ENCODE data around the gene DCUN1D2.
"Not testable (repeated sequence)": the region's sequence is repeated elsewhere in the genome, so short reads cannot be mapped to it uniquely, and the experiment has no call there.

DCUN1D2 gene

GRCh38 chr13:113445791-113446487 lies 44.6 kb downstream of the DCUN1D2 start:
- DNase-seq (ENCODE audit: low read depth): no peak

DNA sequence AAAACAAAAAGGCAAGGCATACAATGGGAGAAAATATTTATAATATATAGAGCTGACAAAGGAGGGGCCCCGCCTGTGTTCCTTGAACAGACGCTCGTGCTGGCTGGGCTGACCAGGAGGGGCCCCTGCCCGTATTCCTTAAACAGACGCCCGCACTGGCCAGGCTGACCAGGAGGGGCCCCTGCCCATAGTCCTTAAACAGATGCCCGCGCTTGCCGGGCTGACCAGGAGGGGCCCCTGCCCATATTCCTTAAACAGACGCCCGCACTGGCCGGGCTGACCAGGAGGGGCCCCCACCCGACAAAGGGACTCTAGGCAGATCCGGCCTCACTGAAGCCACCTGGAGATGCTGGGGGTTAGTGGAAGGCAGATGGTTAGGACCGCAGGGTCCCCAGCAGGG lies 46.5 kb downstream of the DCUN1D2 start:
- DNase-seq (ENCODE audit: low read depth): no peak

DNA sequence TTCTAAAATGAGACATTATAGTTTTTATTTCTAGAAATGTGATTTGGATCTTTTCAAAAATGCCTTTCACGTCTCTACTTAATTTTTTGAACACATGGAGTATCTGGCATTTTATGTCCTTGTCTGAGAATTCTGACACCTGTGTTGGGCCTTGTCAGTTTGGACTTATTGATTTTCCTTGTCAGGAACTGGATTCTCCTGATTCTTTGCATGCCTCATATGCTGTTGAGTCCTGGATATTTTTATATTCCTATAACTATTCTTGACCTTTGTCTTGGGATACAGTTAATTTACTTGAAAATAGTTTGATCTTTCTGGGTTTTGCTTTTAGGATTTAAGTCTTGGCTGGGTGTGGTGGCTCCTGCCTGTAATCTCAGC lies 47.5 kb downstream of the DCUN1D2 start:
- DNase-seq (ENCODE audit: low read depth): no peak

DNA sequence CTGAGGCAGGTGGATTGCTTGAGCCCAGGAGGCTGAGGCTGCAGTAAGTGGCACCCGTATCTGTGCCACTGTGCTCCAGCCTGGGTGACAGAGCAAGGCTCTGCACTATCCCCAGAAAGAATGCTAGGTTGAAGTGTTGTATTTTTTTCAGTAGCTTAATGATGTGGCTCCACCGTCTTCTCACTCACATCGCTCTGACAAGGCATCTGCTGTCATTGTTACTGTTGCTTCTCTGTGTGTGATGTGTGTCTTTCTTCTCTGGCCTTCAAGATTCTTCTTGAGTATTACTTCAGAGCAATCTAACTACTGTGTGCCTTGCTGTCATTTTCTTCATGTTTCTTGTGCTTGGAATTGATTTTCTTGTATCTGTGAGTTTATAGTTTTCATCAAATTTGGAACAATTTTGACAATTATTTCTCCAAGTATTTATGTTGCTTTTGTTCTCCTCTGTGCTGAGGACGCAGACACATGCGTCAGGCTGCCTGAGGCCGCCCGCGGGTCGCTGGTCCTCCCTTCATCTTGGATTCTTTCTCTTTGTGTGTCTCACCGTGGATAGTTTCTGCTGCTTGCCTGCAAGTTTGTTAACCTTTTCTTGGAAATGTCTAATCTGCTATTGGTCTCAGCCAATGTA lies 48.0 kb downstream of the DCUN1D2 start:
- DNase-seq (ENCODE audit: low read depth): no peak

- no peak for DNase-seq (ENCODE audit: low read depth)
Observed at GRCh38 chr13:113441661-113442060, 48.9 kb downstream of the DCUN1D2 start.

DNA sequence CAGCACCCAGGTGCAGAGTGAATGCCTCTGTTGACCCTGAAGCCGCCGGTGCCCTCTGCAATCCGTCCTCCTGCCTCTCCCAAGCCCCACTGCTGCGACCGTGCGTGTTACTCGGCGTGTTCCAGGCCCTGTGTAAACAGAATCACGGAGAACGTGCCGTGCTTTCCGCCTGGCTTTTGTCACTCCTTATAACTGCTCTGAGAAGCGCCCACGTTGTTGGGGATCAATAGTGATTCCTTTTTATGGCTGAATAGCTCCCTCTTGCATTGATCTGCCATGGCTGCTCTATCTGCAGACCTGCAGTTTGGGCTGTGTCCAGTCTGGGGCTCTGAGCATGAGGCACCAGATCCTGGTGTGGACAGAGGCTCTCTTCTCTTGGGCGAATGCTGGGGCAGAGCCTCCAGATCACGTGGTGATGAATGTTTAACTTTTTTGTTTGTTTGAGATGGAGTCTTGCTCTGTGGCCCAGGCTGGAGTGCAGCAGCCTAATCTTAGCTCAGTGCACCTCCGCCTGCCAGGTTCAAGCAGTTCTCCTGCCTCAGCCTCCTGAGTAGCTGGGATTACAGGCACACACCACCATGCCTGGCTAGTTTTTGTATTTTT lies 53.0 kb downstream of the DCUN1D2 start:
- no peak for DNase-seq (ENCODE audit: low read depth)

GRCh38 chr13:113436866-113437265 lies 53.6 kb downstream of the DCUN1D2 start:
- DNase-seq (ENCODE audit: low read depth): not testable (repeated sequence)

GRCh38 chr13:113435907-113436306 lies 54.6 kb downstream of the DCUN1D2 start:
- DNase-seq (ENCODE audit: low read depth): not testable (repeated sequence)

DNA sequence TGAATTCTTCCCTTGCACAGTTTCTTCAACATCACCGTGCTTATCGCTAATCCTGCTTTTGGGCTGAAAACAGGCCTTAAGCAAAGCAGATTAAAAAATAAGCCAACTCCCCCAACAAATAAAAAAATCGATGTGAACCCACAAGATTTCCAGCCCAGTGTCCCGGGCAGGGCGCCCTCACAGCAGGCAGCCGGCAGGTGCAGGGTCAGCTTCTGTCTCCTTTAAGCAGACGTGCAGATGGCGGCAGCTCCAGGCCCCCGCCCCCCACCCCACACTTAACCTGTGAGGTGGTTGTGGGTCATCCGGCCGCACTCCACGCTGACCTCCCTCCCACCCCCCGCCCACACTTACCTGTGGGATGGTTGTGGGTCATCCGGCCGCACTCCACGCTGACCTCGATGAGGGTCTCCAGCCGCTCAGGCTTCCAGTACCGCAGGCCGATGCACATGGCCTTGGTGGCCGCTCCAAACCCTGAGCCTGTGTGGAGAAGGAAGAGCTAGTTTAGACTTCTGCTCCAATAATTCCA lies 57.1 kb downstream of the DCUN1D2 start:
- DNase-seq (ENCODE audit: low read depth): no peak

DNA sequence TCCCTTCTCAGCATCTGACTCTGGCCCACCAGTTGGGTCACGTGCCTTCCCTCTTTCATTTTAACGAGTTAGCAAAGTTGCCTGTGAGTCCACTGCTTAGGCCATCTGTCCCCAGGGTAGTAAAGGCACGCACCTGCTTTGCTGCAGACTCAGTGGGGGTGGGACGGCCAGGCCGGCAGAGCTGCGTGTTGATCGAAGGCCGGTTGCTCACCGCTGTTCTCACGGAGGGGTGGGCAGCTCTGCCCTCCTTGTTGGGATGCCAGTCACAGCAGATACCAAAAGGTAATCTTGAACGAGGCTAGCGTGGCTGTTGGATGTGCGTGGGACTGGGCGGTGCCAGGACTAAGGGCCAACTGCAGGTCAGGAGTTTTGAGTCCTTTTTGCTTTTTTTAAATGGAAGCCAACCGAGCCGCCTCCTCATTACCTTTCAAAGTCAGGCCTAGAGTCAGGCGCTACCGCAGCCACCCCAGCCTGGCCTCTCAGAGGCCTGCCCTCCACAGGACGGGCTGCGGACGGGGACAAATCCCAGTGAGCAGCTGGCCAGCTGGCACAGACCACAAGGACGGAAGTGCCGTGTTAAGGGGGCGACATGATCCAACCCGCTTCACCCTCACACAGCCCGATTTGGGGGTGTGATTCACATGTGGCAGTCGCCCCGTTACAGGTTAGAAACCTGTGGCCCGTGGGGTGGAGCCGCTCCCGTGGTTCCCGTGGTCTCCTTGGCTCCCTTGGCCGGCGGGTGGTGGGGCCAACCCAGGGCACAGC lies 57.8 kb downstream of the DCUN1D2 start:
- DNase-seq (ENCODE audit: low read depth): no peak

DNA sequence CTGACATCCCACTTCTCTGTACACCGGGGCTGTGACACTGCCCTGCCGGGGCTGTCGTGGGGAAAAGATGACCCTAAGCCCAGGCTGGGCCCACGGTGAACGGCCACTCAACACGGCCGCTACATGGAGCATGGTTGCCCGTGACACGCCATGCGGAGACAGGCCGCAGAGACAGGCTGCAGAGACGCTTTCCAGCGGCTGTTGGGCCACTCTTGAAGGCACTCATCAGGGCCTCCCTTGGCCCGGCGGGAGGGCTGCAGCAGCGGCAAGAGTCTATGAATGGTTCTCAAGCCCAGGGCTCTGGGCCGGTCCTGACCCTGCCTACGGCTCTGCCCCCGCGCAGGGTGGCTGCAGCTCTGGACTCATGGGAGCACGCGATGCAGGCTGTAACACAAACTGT lies 59.3 kb downstream of the DCUN1D2 start:
- no peak for DNase-seq (ENCODE audit: low read depth)

DNA sequence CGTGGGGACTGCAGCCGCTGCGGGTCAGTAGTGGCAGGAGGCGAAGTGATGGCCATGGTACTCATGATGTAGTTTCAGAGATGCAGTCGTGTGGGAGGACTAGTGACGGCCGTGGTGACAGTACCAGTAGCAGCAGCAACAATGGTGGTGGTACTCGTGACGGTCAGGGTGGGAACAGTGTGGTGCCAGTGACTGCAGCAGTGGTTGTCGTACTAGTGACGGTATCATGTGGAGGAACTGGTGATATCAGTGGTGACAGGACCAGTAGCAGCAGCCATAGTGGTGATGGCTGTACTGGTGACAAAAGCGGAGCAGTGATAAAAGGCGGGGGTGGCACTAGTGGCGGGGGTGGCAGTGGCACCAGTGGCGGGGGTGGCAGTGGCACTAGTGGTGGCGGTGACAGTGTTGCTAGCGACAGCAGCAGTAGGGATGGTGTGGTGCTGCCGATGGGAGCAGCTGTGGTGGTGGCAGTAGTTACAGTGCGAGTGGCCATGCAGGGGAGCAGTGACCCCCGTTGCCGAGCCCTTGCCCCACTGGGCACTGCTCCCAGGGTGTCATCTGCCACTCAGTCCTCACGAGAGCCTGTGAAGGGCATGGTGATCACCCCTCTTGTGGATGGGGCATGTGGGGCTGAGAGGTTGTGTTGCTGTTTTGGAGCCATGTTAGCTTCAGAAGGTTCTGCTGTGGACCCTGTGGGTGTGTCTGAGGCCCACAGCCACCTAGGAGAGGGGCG lies 60.0 kb downstream of the DCUN1D2 start:
- no peak for DNase-seq (ENCODE audit: low read depth)

DNA sequence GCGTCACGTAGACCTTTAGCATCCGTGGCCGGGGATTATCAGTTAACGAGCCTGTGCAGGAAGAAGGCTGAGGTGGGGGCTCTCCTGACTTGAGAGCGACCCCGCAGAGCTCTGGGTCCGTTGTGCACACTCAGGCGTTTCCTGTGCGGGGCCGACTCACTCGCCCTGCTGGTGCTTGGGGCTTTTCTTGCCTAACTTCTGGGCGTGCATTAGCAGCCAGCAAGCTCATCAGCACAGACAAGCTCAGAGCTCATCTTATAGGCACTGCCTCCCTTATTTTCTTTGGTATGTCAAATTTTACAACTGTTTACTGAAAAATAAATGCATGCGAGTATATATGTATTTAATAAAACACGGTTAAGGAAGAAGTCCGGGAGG lies 60.9 kb downstream of the DCUN1D2 start:
- no peak for DNase-seq (ENCODE audit: low read depth)

DNA sequence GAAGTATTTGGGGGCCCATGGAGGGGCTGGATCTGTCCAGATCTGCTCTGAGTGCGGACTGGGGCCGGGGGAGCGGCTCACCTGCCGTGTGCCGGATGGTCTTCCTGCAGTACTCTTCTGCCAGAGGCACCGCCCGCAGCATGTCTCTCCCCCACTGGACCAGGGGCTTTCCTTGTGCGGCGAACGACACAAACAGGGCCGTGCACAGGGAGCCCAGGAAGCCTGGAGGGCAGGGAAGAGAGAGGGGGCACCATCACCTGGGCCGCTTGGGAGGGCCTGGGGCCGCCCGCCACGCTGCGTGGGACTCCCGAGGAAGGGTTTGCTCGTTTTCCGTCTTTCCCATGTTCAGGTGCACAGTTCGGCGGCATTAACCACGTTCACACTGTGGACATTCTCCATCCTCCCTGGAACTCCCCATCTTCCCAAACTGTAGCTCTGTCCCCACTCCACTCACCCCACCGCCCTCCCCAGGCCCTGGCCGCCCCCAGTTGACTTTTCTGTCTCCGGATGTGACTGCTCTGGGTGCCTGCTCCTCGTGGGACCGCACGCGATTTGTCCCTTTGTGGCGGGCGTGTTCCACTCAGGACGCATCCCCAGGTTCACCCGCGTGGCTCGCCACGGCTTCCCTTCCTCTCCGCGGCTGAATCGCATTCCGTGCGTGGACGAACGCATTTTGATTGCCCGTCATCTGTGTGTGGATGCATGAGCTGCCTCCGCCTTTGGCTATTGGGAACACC lies 61.5 kb downstream of the DCUN1D2 start:
- no peak for DNase-seq (ENCODE audit: low read depth)

GRCh38 chr13:113428469-113428865 lies 62.0 kb downstream of the DCUN1D2 start:
- DNase-seq (ENCODE audit: low read depth): no peak

- DNase-seq (ENCODE audit: low read depth): no peak
Observed at GRCh38 chr13:113427562-113428468, 62.7 kb downstream of the DCUN1D2 start.

- no peak for DNase-seq (ENCODE audit: low read depth)
Observed at GRCh38 chr13:113426591-113426986, 63.9 kb downstream of the DCUN1D2 start.

DNA sequence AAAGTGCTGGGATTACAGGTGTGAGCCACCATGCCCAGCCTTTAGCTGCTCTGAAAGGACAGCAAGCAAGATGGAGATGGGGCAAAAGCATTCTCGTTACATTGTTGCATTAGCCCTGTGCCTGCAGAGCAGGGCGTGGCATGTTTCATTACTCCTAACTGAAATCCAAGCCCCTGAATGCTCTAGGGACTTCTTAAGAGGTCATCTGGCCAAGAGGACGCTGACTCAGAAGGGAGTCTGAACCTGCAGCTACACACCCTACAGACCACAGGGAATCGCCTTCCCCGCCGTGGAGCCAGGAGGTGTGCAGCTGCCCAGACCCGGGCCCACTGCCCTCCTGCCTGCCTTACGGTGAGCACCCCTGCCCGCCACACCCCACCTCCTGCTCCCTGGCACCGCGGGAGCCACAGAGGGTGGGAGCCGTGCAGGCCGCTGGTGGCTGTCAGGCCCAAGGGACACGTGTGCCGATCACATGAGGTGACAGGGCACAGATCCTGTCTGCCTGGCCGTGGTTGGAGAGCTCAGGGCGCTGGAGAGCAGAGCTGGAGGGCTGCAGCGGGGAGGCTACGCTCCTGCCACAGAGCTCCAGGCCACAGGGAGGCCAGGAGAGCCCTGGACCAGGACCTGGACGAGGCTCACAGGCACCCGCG lies 64.4 kb downstream of the DCUN1D2 start:
- DNase-seq (ENCODE audit: low read depth): no peak

GRCh38 chr13:113423520-113424163 lies 66.9 kb downstream of the DCUN1D2 start:
- no peak for DNase-seq (ENCODE audit: low read depth)

Data from stromal cell of bone marrow (primary cell).